Transverse colon (tissue), 4 donors: ENCODE results near the gene SLIRP.

Source experiments
- EP300 ChIP-seq: sonication (generic); formaldehyde crosslinking; IDR thresholded peaks from one replicate; pipeline ENCODE4 v1.6.1; 2017; ENCODE audit warnings: antibody characterized with exemption, low read depth
- POLR2AphosphoS5 ChIP-seq, 3 donors: sonication (generic); formaldehyde crosslinking; IDR thresholded peaks; one replicate each; pipeline ENCODE4 v1.6.1; 2016; ENCODE audit warnings: antibody characterized with exemption in 3 of 3
- TF ChIP-seq, protein P1 (sequence below), 5 experiments: fragments of 200-600 bp in 3 of 5; fragments of 450-650 bp in 2 of 5; sonication (generic) in 3 of 5; IDR thresholded peaks; 1 replicate in 2 of 5; 2 replicates in 3 of 5; pipeline ENCODE4 v1.5.1; 2016 to 2017; ENCODE audit warnings: antibody characterized with exemption in 5 of 5, inconsistent platforms in 3 of 5, mild to moderate bottlenecking in 2 of 5, moderate library complexity in 1 of 5

DNA sequence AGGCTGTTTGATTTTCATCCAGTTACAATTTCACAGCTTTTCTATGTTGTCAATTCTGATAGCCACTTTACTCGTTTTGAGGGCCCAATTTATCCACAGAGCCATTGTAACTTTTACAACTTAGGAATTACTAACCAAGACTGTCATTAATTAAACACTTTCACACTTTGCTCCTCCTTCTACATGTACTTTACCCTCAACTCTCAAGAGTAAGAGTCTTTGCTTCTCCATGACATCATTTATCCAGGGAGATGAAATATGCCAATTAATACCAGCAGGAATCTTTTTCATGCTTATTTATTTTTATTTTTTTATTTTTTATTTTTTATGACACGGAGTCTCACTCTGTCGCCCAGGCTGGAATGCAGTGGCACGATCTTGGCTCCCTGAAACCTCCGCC, 13.5 kb downstream of the SLIRP start:
- TF ChIP-seq, protein P1, sequence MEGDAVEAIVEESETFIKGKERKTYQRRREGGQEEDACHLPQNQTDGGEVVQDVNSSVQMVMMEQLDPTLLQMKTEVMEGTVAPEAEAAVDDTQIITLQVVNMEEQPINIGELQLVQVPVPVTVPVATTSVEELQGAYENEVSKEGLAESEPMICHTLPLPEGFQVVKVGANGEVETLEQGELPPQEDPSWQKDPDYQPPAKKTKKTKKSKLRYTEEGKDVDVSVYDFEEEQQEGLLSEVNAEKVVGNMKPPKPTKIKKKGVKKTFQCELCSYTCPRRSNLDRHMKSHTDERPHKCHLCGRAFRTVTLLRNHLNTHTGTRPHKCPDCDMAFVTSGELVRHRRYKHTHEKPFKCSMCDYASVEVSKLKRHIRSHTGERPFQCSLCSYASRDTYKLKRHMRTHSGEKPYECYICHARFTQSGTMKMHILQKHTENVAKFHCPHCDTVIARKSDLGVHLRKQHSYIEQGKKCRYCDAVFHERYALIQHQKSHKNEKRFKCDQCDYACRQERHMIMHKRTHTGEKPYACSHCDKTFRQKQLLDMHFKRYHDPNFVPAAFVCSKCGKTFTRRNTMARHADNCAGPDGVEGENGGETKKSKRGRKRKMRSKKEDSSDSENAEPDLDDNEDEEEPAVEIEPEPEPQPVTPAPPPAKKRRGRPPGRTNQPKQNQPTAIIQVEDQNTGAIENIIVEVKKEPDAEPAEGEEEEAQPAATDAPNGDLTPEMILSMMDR (IDR thresholded peaks at IDR 0.05), result no peak
- no peak for TF ChIP-seq POLR2AphosphoS5 (IDR thresholded peaks at IDR 0.05)
- TF ChIP-seq EP300, result no peak
